Cerebellar cortex (tissue), 1 donor: ENCODE results near the gene DPYSL5.

Experiments
- DNase-seq: peaks from one replicate; pipeline ENCODE4 v3.0.0-alpha.2; 2015; ENCODE audit warnings: low spot score

Gene DPYSL5

GRCh38 chr2:26968001-26968400, 120.1 kb downstream of the DPYSL5 start:
- no peak for DNase-seq

- DNase-seq, result no peak
Measured at GRCh38 chr2:26969077-26969844, 121.3 kb downstream of the DPYSL5 start.

- peak; percentile 95 for DNase-seq
Measured at GRCh38 chr2:26970244-26970927, 122.5 kb downstream of the DPYSL5 start, which contains the start of gene MAPRE3. MAPRE3 (plus strand) TSS chr2:26970637; CDS start chr2:27022219, 51,582 bp downstream.

GRCh38 chr2:26970928-26971627, 123.1 kb downstream of the DPYSL5 start:
- peak; percentile 56 for DNase-seq

GRCh38 chr2:26971911-26972786, 124.2 kb downstream of the DPYSL5 start:
- peak; percentile 41 for DNase-seq

- DNase-seq, result no peak
Measured at GRCh38 chr2:26974352-26974751, 126.4 kb downstream of the DPYSL5 start.

GRCh38 chr2:26975102-26975501, 127.2 kb downstream of the DPYSL5 start:
- no peak for DNase-seq

GRCh38 chr2:26975656-26976055, 127.7 kb downstream of the DPYSL5 start:
- no peak for DNase-seq

- peak; percentile 62 for DNase-seq
Measured at GRCh38 chr2:26976237-26976636, 128.3 kb downstream of the DPYSL5 start.

GRCh38 chr2:26977012-26977411, 129.1 kb downstream of the DPYSL5 start:
- DNase-seq, result no peak

- DNase-seq, result peak; percentile 61
Measured at GRCh38 chr2:26978061-26978596, 130.2 kb downstream of the DPYSL5 start.

GRCh38 chr2:26979741-26980140, 131.8 kb downstream of the DPYSL5 start:
- no peak for DNase-seq

GRCh38 chr2:26980971-26981370, 133.0 kb downstream of the DPYSL5 start:
- no peak for DNase-seq

GRCh38 chr2:26982102-26982742, 134.3 kb downstream of the DPYSL5 start:
- peak; percentile 99 for DNase-seq

GRCh38 chr2:26983746-26984145, 135.8 kb downstream of the DPYSL5 start:
- no peak for DNase-seq

- DNase-seq, result peak; percentile 60
Measured at GRCh38 chr2:26985807-26986206, 137.9 kb downstream of the DPYSL5 start.

- DNase-seq, result no peak
Measured at GRCh38 chr2:26986576-26986975, 138.6 kb downstream of the DPYSL5 start.

- DNase-seq, result no peak
Measured at GRCh38 chr2:26988058-26988860, 140.3 kb downstream of the DPYSL5 start.

- DNase-seq, result no peak
Measured at GRCh38 chr2:26989156-26989555, 141.2 kb downstream of the DPYSL5 start.

- no peak for DNase-seq
Measured at GRCh38 chr2:26991717-26992116, 143.8 kb downstream of the DPYSL5 start.
